Hematopoietic multipotent progenitor cell treated with erythropoietin and hydrocortisone succinate and interleukin-3 and kit ligand, for 15 days (in vitro differentiated cells): ENCODE results near the gene COX20.
"Not testable (repeated sequence)": the region's sequence is repeated elsewhere in the genome, so short reads cannot be mapped to it uniquely, and the experiment has no call there.

ENCODE experiments used
- DNase-seq: peaks from one replicate; pipeline ENCODE4 v3.0.0-alpha.2; 2015; ENCODE audit warnings: low spot score

COX20 gene

GRCh38 chr1:244835276-244836134, at the start of gene COX20:
TSS of gene COX20 (plus strand) at chr1:244835658. CDS start at chr1:244835715, 57 bp downstream.
- peak; percentile 83 for DNase-seq

- DNase-seq, result no peak
Measured at GRCh38 chr1:244788493-244789275, 46.8 kb upstream of the COX20 start.

GRCh38 chr1:244789276-244789580, 46.2 kb upstream of the COX20 start:
- no peak for DNase-seq

GRCh38 chr1:244789731-244790130, 45.7 kb upstream of the COX20 start:
- no peak for DNase-seq

- no peak for DNase-seq
Measured at GRCh38 chr1:244791061-244791460, 44.4 kb upstream of the COX20 start.

- no peak for DNase-seq
Measured at GRCh38 chr1:244792188-244792850, 43.1 kb upstream of the COX20 start.

- DNase-seq, result no peak
Measured at GRCh38 chr1:244794071-244794470, 41.4 kb upstream of the COX20 start.

- DNase-seq, result not testable (repeated sequence)
Measured at GRCh38 chr1:244794516-244794915, 40.9 kb upstream of the COX20 start.

- DNase-seq, result peak; percentile 70
Measured at GRCh38 chr1:244796719-244797406, 38.6 kb upstream of the COX20 start.

- DNase-seq, result no peak
Measured at GRCh38 chr1:244800821-244801220, 34.6 kb upstream of the COX20 start.

GRCh38 chr1:244801246-244801645, 34.2 kb upstream of the COX20 start:
- DNase-seq, result peak; percentile 17

GRCh38 chr1:244802041-244802440, 33.4 kb upstream of the COX20 start:
- DNase-seq, result no peak

GRCh38 chr1:244802556-244803239, 32.8 kb upstream of the COX20 start:
- DNase-seq, result no peak

- no peak for DNase-seq
Measured at GRCh38 chr1:244804841-244805240, 30.6 kb upstream of the COX20 start.

- DNase-seq, result no peak
Measured at GRCh38 chr1:244807138-244807537, 28.3 kb upstream of the COX20 start.

GRCh38 chr1:244810221-244810620, 25.2 kb upstream of the COX20 start:
- no peak for DNase-seq

- DNase-seq, result no peak
Measured at GRCh38 chr1:244813327-244813726, 22.1 kb upstream of the COX20 start.

GRCh38 chr1:244815600-244816099, 19.8 kb upstream of the COX20 start:
- no peak for DNase-seq

- DNase-seq, result no peak
Measured at GRCh38 chr1:244817415-244817894, 18.0 kb upstream of the COX20 start.

- no peak for DNase-seq
Measured at GRCh38 chr1:244820131-244820530, 15.3 kb upstream of the COX20 start.

GRCh38 chr1:244821134-244821533, 14.3 kb upstream of the COX20 start:
- no peak for DNase-seq
